Heart left ventricle (tissue), 16 donors: ENCODE data around the gene ASTN2. TPM values are rescaled to one million over a fixed set of nuclear protein-coding genes. Genes with fewer than 3 reads are reported as not detected.

Experiments
- ATAC-seq, 4 donors: fragments of 200-7000 bp; cut with Tn5 transposase; one replicate each; pipeline ENCODE4 v1.9.1; 2020 to 2022; ENCODE audit warnings: moderate library complexity in 4 of 4, mild to moderate bottlenecking in 3 of 4, moderate number of reproducible peaks in 1 of 4
- DNase-seq, 5 donors: peaks; one replicate each; pipeline ENCODE4 v3.0.0-alpha.2; 2020
- H3K27ac ChIP-seq, 12 donors: fragments of 200-600 bp; sonication (generic) in 4 of 12; one replicate each; pipeline versions ENCODE4 v1.5.0 to v1.8.0; 2016 to 2022; ENCODE audit warnings: mild to moderate bottlenecking in 2 of 12
- H3K27me3 ChIP-seq, 9 donors: fragments of 200-600 bp; sonication (generic) in 2 of 9; one replicate each; pipeline versions ENCODE4 v1.5.1 to v1.8.0; 2016 to 2022; ENCODE audit warnings: mild to moderate bottlenecking in 3 of 9
- H3K36me3 ChIP-seq, 9 donors: fragments of 200-600 bp; sonication (generic) in 2 of 9; one replicate each; pipeline versions ENCODE4 v1.5.0 to v1.8.0; 2018 to 2022; ENCODE audit warnings: mild to moderate bottlenecking in 2 of 9
- H3K4me1 ChIP-seq, 12 donors: fragments of 200-600 bp; sonication (generic) in 4 of 12; one replicate each; pipeline versions ENCODE4 v1.5.0 to v1.8.0; 2016 to 2022; ENCODE audit warnings: mild to moderate bottlenecking in 3 of 12
- H3K4me3 ChIP-seq, 12 donors: fragments of 200-600 bp; sonication (generic) in 4 of 12; one replicate each; pipeline versions ENCODE4 v1.5.0 to v1.8.0; 2017 to 2022; ENCODE audit warnings: mild to moderate bottlenecking in 9 of 12, moderate library complexity in 4 of 12
- H3K9me3 ChIP-seq, 12 donors: fragments of 200-600 bp; sonication (generic) in 4 of 12; one replicate each; pipeline versions ENCODE4 v1.5.0 to v1.8.0; 2016 to 2022; ENCODE audit warnings: mild to moderate bottlenecking in 1 of 12
- POLR2A ChIP-seq, 2 donors: fragments of 450-650 bp; IDR thresholded peaks; one replicate each; pipeline ENCODE4 v1.6.1; 2017; ENCODE audit warnings: antibody characterized with exemption in 2 of 2, mild to moderate bottlenecking in 2 of 2, moderate library complexity in 2 of 2
- WGBS, 4 donors: extraction: QIAGEN DNeasy Blood & Tissue Kit in 2 of 4; methylation state at CpG; one replicate each; pipeline versions ENCODE4 v1.1.5 to v1.1.7; 2013 to 2018; 5-methylcytosine and 5-hydroxymethylcytosine counted together
- intact Hi-C, 10 donors: fragments of 100-400 bp; cut with DNase I; formaldehyde crosslinking; loops; one replicate each; pipeline versions ENCODE4 v1.11.1 to v1.14.2; 2022
- polyA plus RNA-seq, 2 donors: library from polyadenylated mRNA; stranded (reverse); fragments of 200-250 nt; gene quantifications; one replicate each; pipeline ENCODE4 v1.2.3, GENCODE V29; 2013
- total RNA-seq, 9 donors: library from RNA; depleted of rRNA in 2 of 9; stranded (reverse); fragments of >200 nt in 2 of 9; fragmentation: NEBNext Ultra II Directional in 3 of 9; extraction: Animal tissue kit (Norgen Biotek cat#: 25700) in 3 of 9; gene quantifications; one replicate each; pipeline versions ENCODE4 v1.1.0 to v1.2.4, GENCODE V29; 2016 to 2023
- TF ChIP-seq, protein P1 (sequence below), 12 donors: fragments of 200-600 bp; sonication (generic) in 4 of 12; IDR thresholded peaks; one replicate each; pipeline versions ENCODE4 v1.5.0 to v1.8.0; 2018 to 2022; ENCODE audit warnings: antibody characterized with exemption in 12 of 12, mild to moderate bottlenecking in 5 of 12
- donor health status: ischemic (EF 13 %, LVEDD 7.1; RV severe dilation, severe dysfunction).
- donor health status: healthy with polysubstance abuse.
- donor health status: DM: no; HTN: yes; CAD: no.
- donor health status: DM: no; HTN: no; CAD: no.
- donor health status: ischemic (EF 25% LVEDD 6.9; RV normal size, moderate dysfunction).
- donor health status: ischemic (EF 25% LVEDD 5.7; RV mildly dilated, moderate dysfunction).
- donor health status: healthy.
- donor health status: DM: yes; HTN: yes; CAD: no.
- donor health status: ischemic (EF 35%, LVEDD 5.7; RV mildly dilated, moderate dysfunction).
- donor health status: nonischemic (EF 11% LVEDD 7.7; RV severe dilation, severe dysfunction).
- donor health status: DM: yes; HTN: yes; CAD: no.
- donor health status: PGD.
- donor health status: ischemic (EF 29% LVEDD 5.4; RV normal size, mild dysfunction).
- donor health status: nonischemic (EF 23%, LVEDD 6.1; RV moderate dilation, normal function).

Gene ASTN2
- total and polyA plus RNA-seq, 11 donors = 2.5 to 6.0 (median 3.5) TPM

DNA sequence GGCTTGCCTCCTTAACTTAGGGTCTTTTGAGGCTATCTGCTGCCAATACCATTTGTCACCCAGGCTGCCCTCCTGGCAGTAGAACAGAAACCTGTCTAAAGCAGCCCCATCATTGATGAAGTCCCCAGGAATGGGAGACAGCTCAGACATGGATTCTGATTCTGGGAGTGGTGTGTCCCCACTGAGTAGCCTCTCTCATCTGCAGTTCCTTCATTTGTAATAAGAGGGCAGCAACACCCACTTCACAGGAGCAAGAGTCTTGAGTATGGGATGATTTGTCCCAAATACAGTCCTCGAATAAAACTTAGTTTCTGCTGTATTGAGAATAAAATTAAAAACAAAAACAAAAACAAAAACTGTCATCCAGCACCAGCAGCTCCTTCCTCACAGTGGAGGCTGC is 167.6 kb downstream of the ASTN2 start:
- no peaks in the 10 kb centered on the region for H3K9me3 ChIP-seq
- DNase-seq (no peak), ATAC-seq (no peak)
- H3K27ac ChIP-seq = no peak overlapping the region
- H3K36me3 ChIP-seq = no peaks in the 10 kb centered on the region
- no peak overlapping the region for H3K4me3 ChIP-seq
- H3K4me1 ChIP-seq = no peaks in the 10 kb centered on the region
- WGBS, 4 donors = 31 to 39% (median 36%) methylated on average over 1 of the region's 1 CpG
- H3K27me3 ChIP-seq = peaks cover 0 to 8% (median 0%) of the 10 kb centered on the region in 9 donors
- intact Hi-C loops = loop anchor here in 2 of 10 donors (10.0 kb wide), 2 partner anchors 58 to 168 kb away; partner anchors contain the start of gene ASTN2 (in 1 of the 2)
- TF ChIP-seq, protein P1, sequence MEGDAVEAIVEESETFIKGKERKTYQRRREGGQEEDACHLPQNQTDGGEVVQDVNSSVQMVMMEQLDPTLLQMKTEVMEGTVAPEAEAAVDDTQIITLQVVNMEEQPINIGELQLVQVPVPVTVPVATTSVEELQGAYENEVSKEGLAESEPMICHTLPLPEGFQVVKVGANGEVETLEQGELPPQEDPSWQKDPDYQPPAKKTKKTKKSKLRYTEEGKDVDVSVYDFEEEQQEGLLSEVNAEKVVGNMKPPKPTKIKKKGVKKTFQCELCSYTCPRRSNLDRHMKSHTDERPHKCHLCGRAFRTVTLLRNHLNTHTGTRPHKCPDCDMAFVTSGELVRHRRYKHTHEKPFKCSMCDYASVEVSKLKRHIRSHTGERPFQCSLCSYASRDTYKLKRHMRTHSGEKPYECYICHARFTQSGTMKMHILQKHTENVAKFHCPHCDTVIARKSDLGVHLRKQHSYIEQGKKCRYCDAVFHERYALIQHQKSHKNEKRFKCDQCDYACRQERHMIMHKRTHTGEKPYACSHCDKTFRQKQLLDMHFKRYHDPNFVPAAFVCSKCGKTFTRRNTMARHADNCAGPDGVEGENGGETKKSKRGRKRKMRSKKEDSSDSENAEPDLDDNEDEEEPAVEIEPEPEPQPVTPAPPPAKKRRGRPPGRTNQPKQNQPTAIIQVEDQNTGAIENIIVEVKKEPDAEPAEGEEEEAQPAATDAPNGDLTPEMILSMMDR (IDR thresholded peaks at IDR 0.05) = peak in 7 of 12 donors; percentile 10 to 50 (median 35)
- TF ChIP-seq POLR2A (IDR thresholded peaks at IDR 0.05) = no peak

DNA sequence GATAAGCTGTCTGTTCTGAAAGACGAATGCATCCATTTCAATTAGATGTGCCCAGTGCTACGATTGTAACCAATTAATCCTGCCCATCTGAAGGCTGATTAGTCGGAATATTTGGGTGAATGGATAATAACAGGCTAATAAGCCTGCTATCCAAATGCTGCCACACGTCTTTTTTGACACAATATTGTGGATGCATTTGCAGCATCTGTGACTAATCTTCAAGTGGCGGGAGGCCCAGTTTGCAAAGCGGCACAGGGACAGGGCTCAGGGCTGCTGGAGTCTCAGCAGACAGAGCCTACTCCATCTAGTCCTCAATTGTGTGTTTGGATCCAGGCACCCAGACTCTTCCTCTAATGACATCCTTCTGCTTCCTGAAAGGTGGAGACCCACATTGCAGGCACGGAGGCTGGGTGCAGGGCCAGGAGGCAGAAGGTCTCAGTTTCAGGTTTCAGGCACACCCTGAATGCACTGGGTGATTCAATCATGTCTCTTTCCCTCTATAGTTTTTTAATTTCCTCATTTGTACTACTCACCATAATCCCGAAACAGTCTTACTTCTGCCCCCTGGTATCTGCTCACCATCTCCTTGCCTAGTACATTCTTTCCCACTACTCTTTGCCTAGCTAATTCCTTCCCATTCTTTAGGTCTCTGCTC is 169.6 kb downstream of the ASTN2 start:
- intact Hi-C loops = loop anchor here in 2 of 10 donors (10.0 kb wide), 2 partner anchors 59 to 169 kb away; partner anchors contain the start of gene ASTN2 (in 1 of the 2)
- ATAC-seq (no peak), DNase-seq (no peak)
- H3K9me3 ChIP-seq = no peaks in the 10 kb centered on the region
- H3K4me3 ChIP-seq = no peak overlapping the region
- peaks cover 0 to under 1% (median 0%) of the 10 kb centered on the region in 9 donors for H3K27me3 ChIP-seq
- 77 to 82% (median 80%) methylated on average over 8 of the region's 8 CpGs for WGBS, 4 donors
- no peak overlapping the region for H3K27ac ChIP-seq
- no peak for TF ChIP-seq POLR2A (IDR thresholded peaks at IDR 0.05)
- TF ChIP-seq, protein P1 (IDR thresholded peaks at IDR 0.05) = no peak
- H3K36me3 ChIP-seq = no peaks in the 10 kb centered on the region
- H3K4me1 ChIP-seq = no peaks in the 10 kb centered on the region

DNA sequence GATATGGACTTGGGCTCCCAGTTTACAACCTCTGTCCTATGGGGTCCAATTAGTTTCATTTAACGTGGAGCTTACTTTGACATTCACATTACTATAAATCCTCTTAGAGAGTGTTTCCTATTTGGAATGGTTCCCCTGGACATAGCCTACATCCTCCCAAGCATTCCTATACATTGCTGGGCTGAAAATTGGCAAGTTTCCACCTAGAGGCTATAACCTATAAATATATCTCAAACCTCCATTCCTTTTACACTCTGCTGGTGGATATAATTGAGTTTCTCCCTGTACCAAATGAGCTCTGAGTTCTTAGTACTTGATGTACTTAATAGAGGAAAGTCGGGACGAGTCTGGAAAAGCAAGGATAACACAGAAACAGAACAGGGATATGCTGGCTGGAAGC is 172.8 kb downstream of the ASTN2 start:
- no peak overlapping the region for H3K27ac ChIP-seq
- WGBS, 4 donors = 71 to 79% (median 76%) methylated on average over 3 of the region's 3 CpGs
- intact Hi-C loops = loop anchor here in 2 of 10 donors (10.0 kb wide), 2 partner anchors 63 to 173 kb away; partner anchors contain the start of gene ASTN2 (in 1 of the 2)
- ATAC-seq (no peak), DNase-seq (no peak)
- no peaks in the 10 kb centered on the region for H3K36me3 ChIP-seq
- H3K4me1 ChIP-seq = no peaks in the 10 kb centered on the region
- H3K9me3 ChIP-seq = no peaks in the 10 kb centered on the region
- H3K27me3 ChIP-seq = peaks cover 0 to under 1% (median 0%) of the 10 kb centered on the region in 9 donors
- no peak for TF ChIP-seq POLR2A (IDR thresholded peaks at IDR 0.05)
- TF ChIP-seq, protein P1 (IDR thresholded peaks at IDR 0.05) = no peak
- no peak overlapping the region for H3K4me3 ChIP-seq

DNA sequence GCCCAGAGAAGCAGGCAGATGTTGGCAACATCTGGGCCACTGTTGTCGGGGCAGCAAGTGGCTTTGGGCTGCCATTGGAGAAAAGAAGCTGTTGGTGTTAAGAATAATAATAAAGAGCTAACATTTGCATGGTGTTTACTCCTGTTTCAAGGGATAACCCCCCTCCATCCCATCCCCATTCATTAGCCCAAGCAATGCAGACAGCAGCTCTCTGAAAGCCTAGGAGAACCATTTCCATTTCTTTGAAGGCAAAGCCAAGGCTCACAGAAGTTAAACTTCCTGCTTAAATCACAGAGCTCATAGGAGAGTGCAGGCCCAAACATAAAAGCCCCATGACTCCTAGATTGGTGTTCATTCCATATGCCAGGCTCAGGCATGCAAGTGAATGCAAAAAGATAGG is 175.4 kb downstream of the ASTN2 start:
- Histone ChIP-seq H3K27me3 (peaks cover 0 to 5% (median 0%) of the 10 kb centered on the region in 9 donors), H3K9me3 (no peaks in the 10 kb centered on the region), H3K4me1 (no peaks in the 10 kb centered on the region), H3K4me3 (no peak overlapping the region), H3K27ac (no peak overlapping the region), H3K36me3 (no peaks in the 10 kb centered on the region)
- DNase-seq = no peak
- intact Hi-C loops = no loop called here
- ATAC-seq = no peak
- TF ChIP-seq, protein P1 (IDR thresholded peaks at IDR 0.05) = no peak
- TF ChIP-seq POLR2A (IDR thresholded peaks at IDR 0.05) = no peak
- WGBS, 4 donors = 33 to 65% (median 60%) methylated on average over 1 of the region's 1 CpG
